Glomerular endothelial cell (primary cell): ENCODE measurements around the gene STAMBPL1. TPM values are rescaled to one million over a fixed set of nuclear protein-coding genes. Genes with fewer than 3 reads are reported as not detected.
"Not testable (repeated sequence)": the region's sequence is repeated elsewhere in the genome, so short reads cannot be mapped to it uniquely, and the experiment has no call there.

ENCODE experiments used
- DNase-seq: peaks from one replicate; pipeline ENCODE4 v3.0.0-alpha.2; 2011; ENCODE audit warnings: low read depth, low spot score; ENCODE audit errors: extremely low read depth
- total RNA-seq: library from RNA; depleted of rRNA; stranded (reverse); fragments of >200 nt; gene quantifications from 2 replicates; pipeline ENCODE4 v1.2.3, GENCODE V29; 2015

STAMBPL1 gene
- total RNA-seq, 1 donor from 2014 or later: 1.2 TPM

DNA sequence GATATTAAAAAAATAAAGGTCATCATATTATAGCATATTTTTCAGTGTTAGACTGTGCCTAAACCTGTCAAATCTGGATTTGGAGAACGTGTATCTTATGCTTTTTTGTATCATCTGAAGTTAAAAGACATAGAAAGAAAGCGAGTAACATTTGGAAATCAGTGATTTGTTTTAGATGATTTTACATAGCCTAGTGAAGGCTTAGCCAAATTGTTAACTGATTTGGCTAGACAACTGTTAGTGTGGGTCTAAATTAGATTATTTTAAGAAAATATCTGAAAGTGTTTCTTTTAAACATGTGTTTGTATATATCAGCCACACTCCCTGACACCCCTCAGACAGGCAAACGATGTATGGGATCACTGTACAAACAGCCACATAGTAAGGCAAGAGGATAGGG is 36.9 kb downstream of the STAMBPL1 start:
- no peak for DNase-seq

DNA sequence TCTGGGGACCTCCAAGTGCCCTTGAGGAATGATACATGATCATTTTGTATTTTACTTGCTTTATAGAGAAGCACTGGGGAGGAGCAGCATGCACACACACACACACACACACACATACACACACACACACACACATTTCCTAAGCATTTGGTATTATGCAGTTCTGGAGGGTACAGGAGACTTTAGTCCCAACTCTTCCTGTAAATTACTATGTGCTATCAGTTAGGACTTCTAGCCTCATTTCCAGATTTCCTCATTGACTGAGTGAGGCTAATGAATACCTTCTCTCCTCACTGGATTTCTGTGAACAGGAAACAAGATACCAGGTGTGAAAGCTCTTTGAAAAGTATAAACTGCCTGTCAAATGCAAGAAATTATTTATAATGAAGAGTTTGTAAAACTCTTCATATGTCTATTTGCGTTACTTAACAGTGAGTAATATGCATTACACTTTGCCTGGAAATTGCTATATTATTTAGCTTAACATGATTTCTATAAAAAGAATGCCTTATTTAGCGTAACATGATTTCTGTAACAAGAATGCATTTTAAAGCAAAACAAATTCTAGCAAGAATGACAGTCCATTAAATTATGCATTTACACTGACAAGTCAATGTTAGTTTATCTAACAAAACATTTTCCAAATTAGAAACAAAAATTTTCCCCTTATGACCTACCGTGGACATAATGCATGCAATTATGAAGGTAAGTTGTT is 38.3 kb downstream of the STAMBPL1 start:
- no peak for DNase-seq

DNA sequence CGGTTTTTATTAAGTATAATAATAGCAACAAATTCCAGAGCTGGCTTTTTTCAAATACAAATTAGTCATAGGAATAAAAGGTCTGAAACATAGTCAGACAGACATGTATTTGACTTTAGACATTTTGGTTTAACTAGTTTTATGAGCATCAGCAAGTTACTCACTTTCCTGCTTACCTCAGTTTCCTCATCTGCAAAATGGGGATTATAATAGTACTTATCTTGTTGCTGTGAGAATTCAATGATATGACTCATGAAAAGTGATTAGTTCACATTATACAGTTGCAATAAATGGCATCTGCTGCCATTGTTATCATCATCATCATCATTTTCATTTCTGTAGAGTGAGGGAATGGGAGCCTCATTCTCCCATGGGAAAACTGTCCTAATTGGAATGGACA is 39.0 kb downstream of the STAMBPL1 start:
- DNase-seq: no peak

DNA sequence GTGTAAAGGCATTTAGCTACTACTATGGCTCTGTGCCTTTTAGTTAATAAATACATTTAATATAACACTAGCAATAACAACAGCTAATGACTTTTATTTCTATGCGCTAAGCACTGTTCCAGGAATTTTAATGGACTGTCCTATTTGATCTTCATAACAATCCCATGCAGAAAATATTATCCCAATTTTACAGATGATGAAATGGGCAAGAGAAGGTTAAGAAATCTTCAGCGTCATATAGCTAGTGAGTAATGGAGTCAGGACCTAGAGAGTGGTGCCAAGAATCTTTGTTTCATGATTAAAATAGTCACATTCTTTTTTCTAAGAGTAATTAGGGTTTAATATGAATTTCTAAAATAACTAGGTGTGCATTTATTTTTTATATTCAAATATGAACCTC is 40.2 kb downstream of the STAMBPL1 start:
- DNase-seq: no peak

DNA sequence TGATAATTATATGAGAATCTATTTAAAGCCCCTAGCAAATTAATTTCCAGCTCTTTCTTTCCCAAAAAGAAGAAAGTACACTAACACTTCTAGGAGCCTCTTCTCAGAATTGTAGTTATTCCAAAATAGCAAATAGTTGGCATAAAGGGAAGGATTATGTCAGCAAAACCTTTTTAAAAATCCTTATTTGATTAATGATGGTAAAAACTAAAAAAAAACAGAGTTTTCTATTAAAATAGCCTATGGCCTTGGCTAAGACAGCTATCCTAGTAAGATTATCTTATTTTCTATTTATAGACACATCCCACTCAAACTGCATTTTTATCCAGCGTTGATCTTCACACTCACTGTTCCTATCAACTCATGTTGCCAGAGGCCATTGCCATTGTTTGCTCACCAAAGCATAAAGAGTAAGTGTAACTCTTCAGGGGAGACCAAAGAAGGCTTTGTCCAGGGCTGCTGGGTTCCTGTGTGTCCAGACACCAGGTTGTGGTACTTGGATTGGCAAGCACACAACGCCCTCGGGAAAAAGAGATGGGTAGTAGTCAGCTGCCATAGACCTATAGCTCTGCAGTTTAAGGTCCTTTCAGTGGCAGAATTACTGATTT is 41.0 kb downstream of the STAMBPL1 start:
- DNase-seq: no peak

DNA sequence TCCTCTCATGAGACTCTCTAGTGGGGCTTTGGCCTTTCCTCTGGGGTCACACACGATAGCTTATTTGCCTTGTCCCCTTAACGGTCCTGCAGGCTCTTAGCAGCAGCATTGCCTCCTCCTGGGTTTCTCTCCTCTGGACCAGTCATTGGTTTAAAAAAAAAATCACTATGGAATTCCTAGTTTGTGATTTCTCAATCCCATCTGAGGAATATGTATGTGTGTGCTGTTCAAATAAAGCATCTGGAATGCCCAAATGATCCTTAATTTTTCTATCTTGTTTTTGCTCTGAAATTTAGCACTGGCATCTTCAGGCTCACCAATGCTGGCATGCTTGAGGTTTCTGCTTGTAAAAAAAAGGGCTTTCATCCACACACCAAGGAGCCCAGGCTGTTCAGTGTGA is 42.0 kb downstream of the STAMBPL1 start:
- no peak for DNase-seq

DNA sequence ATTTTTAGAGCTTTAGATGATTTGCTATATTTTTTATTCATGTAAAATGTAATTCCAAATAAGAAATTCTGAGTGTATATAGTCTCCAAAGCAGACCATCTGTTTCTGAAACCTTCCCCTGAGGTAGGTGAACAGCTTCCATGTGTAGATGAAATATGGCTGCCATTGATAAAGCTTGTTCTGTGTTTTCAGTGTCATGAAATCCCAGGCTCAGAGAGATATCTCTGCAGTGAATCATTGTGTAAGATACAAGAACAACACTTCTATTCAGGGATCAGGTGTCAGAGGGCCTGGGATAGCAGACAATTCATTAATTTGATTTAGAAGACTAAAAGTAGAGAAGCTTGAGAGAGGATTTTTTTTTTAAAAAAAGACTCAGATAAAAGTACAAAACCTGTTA is 43.5 kb downstream of the STAMBPL1 start:
- DNase-seq: no peak

DNA sequence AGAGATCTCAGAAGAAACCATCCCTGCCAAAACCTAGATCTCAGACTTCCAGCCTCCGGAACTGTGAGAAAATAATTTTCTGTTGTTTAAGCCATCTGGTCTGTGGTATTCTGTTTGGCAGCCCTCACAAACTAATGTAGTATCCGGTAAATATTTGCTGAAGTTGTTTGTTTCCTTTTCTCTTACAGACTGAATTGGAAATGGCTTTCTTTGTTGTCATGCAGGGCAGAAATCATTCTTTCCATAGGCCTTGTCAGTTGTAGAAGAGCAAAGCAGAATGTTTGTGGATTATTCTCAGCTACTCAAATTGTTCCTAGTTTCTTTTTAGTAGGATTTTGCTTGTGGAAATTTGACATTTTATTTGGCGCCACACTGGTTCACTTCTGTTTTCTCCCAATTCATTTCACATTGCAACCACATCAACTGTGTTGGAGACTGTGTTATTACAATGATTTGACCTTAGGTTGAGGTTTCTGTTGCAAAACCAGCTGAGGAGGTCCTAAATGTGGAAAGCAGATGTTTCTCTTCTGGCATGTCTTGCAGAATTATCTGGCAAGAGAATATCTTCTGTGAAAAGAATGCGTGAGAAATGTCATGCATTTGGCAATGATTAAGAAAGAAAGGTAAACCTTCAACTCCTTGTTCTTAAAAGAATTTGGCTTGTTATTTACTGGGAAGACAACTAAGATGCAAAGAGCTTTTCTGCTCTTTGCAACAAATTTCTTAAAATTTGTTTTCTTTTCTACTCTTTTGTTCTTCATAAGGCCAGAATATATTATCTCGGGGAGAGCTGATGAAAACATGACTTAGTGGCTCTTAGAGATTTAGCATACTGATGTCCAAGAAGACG is 46.7 kb downstream of the STAMBPL1 start:
- DNase-seq: no peak

DNA sequence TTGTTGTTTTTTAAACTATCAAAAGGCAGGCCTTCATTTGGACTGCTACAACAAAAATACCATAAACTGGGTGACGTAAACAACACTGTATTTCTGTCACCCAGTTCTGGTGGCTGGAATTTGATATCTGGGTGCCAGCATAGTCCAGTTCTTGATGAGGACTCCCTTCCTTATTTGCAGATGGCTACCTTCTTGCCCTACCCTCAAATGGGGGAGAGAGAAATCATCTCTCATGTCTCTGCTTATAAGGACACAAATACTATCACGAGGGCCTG is 47.3 kb downstream of the STAMBPL1 start:
- no peak for DNase-seq

DNA sequence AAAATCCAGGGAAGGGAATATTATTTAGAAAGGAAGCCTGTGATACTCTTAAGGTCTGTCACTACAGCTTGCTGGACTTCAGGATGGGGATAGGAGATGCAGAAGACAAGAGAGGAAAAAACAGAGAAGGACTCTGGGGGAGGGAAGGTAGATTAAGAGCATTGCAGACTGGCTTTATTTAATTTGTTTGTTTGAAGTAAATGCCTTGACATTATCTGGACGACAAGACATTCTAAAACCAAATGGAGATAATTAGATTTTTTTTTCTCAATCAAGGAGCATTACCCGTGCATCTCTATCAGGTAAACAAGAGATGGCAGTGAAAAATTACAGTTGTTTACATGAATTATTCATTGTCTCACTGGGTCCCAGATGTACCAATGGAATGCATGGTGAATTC is 48.2 kb downstream of the STAMBPL1 start:
- DNase-seq: no peak

DNA sequence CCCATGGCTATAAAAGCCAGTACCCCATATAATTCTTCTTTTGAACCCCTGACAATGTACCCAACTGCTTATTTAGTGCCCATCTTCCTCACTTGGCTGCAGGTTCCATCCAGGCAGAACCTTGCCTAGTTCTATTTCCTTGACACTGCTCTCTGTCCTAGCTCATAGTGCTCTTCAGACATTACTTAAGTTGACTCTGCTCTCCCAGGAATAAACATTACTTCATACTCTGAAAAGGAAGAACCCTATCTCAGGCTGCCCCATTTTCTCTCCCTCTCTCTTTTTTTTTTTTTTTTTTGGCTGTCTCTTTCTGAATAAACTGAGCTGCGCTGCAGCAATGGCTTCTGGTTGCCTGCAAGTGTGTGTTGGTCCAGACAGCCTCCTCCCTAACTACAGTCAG is 51.5 kb downstream of the STAMBPL1 start:
- DNase-seq: no peak

DNA sequence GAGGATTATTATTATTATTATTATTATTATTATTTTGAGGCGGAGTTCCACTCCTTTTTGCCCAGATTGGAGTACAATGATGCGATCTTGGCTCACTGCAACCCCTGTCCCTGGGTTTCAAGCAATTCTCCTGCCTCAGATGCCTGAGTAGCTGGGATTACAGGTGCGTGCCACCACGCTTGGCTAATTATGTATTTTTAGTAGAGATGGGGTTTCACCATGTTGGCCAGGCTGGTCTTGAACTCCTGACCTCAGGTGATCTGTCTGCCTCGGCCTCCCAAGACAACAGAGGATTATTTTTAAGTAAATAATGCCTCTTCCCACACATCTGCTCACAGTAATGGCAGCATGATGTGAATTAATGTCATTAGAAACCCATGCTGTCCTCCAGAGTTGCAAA is 52.0 kb downstream of the STAMBPL1 start:
- DNase-seq: not testable (repeated sequence)

DNA sequence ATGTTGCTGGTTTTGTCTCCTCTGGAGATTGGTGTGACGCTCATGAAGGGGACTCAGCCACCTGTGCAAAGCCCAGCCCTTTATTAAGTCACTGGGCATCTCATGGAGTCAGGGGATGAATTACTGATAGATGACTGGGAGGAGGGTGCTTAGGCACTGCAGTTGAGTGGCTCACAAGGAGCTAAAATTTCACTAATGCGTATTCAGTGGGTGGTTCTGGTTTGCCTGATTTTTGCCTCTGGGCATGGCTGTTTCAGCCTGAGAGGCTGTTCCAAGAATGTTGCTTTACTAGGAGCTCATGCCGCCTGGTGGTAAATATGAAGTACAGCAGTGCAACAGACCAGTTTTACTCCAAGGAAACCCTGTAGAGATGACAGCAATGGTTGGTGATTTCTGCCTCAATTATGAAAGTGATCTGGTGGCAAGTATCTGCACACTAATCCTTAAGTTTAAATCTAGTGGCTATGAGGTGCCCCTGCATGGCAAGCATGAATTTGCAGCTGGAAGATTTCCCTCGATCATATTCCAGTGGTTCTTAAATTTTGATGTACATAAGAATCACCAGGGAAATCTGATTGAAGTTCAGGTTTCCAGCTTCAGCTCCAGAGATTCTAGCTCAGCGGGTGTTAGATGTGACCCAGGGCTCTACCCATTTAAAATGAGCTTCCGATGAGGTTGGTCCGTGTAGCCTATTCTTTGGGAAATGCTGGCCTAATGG is 52.7 kb downstream of the STAMBPL1 start:
- peak; percentile 31 for DNase-seq

DNA sequence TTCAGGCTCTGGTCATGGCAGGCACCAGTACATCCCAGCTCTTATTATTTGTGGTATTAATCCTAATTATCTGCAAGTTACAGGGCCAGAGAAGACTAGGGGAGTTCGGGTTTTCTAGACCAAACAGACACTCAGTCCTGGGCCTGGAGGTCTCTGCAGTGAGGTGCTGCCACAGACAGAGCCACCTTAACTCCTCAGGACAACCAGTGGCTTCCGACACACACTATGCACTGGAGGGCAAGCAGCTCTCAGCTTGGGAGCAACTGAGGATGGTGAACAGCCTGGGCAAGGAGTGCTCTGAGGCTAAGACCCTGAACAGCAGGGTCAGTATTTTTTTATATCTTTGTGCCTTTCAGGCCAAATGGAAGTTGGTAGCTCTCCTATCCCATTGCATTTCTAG is 53.5 kb downstream of the STAMBPL1 start:
- DNase-seq: no peak

DNA sequence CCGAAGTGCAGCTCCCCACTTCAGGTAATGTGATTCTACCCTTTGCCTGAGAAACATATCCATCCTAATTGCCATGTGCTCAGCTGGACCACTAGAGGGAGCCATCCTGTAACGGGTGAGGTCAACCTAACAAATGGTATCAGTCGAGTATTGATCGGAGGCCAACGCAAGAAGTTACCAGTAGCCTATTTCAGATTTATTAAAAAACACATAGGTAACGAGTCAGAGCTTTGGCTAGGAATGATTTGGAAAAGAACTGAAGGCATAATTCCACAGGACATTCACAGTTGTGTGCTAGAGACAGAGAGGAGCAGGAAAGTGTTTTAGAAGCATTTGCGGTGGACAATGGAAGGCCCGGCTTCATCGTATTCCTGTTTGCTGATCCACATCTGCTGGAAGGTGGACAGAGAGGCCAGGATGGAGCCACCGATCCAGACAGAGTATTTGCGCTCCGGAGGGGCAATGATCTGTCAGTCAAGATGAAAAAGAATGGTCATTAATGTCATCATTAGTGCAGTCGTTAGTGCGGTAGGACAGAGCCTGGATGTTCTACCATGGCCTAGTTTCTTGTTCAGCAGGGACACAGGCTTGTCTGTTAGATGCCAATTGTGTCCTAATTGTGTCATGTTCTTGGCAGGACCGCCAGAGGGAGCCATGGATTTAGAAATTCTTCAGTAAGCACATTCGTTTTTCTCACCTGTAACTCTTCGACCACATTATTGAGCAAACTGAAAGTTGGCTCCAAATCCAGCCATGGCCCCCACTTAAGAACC is 55.0 kb downstream of the STAMBPL1 start:
- peak; percentile 73 for DNase-seq

DNA sequence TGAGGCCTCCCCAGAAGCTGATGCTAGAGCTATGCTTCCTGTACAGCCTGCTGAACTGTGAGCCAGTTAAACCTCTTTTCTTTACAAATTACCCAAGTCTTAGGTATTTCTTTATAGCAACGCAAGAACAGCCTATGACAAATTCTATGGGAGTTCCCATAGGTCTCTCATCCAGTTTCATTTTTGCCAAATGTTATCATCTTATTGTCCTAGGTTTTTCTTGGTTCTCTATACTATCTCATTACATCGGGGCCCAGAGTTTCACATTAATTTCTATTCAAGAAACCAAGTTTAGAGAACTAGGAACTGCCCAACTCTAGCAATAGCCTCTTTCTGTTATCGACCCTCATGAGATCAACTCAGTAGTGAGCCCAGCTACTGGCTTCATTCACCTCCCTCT is 56.6 kb downstream of the STAMBPL1 start:
- DNase-seq: no peak

DNA sequence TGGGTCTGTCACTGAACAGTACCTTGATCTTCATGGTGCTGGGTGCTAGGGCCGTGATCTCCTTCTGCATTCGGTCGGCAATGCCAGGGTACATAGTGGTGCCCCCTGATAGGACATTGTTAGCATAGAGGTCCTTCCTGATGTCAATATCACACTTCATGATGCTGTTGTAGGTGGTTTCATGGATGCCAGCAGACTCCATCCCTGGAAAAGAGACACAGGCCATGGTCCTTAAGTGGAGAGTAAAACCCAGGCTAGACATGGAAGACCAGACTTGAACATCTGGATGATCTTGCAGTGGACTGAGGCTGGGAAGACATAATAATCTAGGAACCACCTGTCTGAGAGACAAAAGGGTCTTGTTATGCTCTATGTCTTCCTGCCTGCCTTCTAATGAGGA is 58.0 kb downstream of the STAMBPL1 start:
- no peak for DNase-seq

DNA sequence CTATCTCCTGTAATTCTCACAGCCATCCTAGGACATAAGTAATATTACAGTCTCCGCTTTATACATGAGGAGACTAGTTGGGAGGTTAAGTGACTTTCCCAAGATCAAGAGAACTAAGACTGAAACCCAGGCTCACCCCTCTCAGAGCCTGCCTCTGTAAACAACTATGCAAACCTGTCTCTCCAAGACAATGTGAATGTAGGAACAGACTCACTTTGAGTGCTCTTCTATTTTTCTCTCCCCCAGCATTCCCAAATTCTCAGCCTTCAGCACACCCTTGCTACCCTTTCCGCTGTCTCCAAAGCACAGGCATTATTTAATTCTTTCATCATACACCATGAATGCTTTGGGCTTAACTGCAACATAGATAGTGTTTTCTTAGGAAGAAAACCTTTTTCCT is 58.9 kb downstream of the STAMBPL1 start:
- no peak for DNase-seq

DNA sequence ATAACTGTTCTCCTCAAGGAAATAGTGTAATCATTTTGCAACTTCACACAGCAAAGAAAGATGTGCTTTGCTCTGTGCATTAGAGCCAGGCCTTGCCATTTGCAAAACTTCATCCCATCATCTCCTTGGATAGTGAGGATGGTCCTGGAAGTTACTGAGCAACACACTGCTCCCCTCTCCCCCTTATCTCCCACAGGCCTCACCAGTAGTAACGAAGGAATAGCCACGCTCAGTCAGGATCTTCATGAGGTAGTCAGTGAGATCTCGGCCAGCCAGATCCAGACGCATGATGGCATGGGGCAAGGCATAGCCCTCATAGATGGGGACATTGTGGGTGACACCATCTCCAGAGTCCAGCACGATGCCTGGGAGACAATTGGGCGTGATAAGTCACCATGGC is 61.0 kb downstream of the STAMBPL1 start:
- DNase-seq: no peak

DNA sequence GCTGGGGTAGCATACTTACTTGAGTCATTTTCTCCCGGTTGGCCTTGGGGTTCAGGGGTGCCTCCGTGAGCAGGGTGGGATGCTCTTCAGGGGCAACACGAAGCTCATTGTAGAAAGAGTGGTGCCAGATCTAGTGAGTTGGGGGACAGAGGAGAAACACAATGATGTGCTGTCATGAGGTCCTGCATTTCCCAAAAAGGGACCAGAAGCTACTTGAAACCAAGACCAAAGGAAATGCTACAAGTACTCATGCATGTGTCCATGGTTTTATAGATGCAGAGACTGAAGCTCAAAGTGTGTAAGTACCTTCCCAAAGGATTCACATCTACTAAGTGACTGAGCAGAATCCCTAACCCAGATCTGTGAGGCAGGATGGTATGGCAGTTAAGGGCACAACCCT is 63.7 kb downstream of the STAMBPL1 start:
- no peak for DNase-seq

DNA sequence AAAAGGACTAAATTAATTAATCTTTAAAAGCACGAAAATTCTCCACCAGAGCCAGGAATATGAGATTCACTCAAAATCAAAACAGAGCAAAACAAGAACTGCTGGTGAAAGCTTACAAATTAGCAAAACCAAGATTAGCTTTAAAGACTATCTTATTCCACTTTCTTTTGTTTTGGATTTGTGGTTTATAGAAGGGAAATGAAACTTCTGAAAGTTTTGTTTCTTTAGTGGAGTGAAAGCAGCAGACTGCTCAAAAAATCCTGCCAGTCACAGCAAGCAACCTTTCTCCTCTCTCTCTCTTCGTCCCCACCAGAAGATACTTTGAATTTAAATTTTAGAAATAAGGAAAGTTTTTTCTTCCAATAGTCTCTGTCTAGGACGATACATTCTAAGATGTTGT is 64.8 kb downstream of the STAMBPL1 start:
- DNase-seq: no peak
